ENCODE results near the gene NR1D1.

Gene NR1D1

GRCh38 chr17:40059729-40060475 is 40.5 kb downstream of the NR1D1 start:
- no peaks in the 10 kb centered on the region for H3K9me3 ChIP-seq (ENCODE audit: control insufficient read depth, insufficient read depth, low read depth, low read length)
- H3K36me3 ChIP-seq (ENCODE audit: control insufficient read depth in 2 of 2, insufficient read depth in 1 of 2, low read length in 2 of 2): no peaks in the 10 kb centered on the region
- ChIA-PET CTCF (interaction anchor here (0.6 to 10.6 kb wide), 9 partner anchors 15 to 298 kb away, joined by 3 to 166 read pairs (median 6); no protein-coding TSS in a partner anchor), POLR2A (interaction anchor here (0.5 to 0.6 kb wide), 4 partner anchors 9 to 119 kb away, joined by 4 to 9 read pairs (median 6); no protein-coding TSS in a partner anchor)
- no peak overlapping the region for H3K4me3 ChIP-seq (ENCODE audit: low read depth, low read length)
- peak; percentile 11; the same call in 1 of the 2 replicates for TF ChIP-seq ZNF335 (tag by site-specific recombination; conservative IDR thresholded peaks at IDR 0.05)
- no peak for TF ChIP-seq ZNF174 (tag by site-specific recombination; IDR thresholded peaks at IDR 0.05)
- TF ChIP-seq SP3 (tag by site-specific recombination; IDR thresholded peaks at IDR 0.05): no peak
- TF ChIP-seq EGR2 (tag by site-specific recombination; IDR thresholded peaks at IDR 0.05; ENCODE audit: low read depth): 0 out of 2 replicates have a peak, but pooled peaks have one; percentile 6
- peak; percentile 75 for TF ChIP-seq ZBTB17 (tag by site-specific recombination; IDR thresholded peaks at IDR 0.05)
- TF ChIP-seq ZNF366 (tag by site-specific recombination; conservative IDR thresholded peaks at IDR 0.05): 0 out of 2 replicates have a peak, but pooled peaks have one; percentile 18
- TF ChIP-seq ZBTB48 (tag by site-specific recombination; IDR thresholded peaks at IDR 0.05): peak; percentile 50; the same call in 1 of the 2 replicates
- TF ChIP-seq ZNF341 (tag by site-specific recombination; IDR thresholded peaks at IDR 0.05; ENCODE audit: low read depth): peak; percentile 91
- TF ChIP-seq SP2 (tag by site-specific recombination; IDR thresholded peaks at IDR 0.05): no peak
- TF ChIP-seq, protein P1, sequence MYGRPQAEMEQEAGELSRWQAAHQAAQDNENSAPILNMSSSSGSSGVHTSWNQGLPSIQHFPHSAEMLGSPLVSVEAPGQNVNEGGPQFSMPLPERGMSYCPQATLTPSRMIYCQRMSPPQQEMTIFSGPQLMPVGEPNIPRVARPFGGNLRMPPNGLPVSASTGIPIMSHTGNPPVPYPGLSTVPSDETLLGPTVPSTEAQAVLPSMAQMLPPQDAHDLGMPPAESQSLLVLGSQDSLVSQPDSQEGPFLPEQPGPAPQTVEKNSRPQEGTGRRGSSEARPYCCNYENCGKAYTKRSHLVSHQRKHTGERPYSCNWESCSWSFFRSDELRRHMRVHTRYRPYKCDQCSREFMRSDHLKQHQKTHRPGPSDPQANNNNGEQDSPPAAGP (tag by site-specific recombination; IDR thresholded peaks at IDR 0.05): no peak
- H3K4me1 ChIP-seq (ENCODE audit: control insufficient read depth, insufficient read depth, low read length): peaks cover 12% of the 10 kb centered on the region
- H3K27ac ChIP-seq (ENCODE audit: extremely low read depth, low read depth, low read length): no peak overlapping the region

DNA sequence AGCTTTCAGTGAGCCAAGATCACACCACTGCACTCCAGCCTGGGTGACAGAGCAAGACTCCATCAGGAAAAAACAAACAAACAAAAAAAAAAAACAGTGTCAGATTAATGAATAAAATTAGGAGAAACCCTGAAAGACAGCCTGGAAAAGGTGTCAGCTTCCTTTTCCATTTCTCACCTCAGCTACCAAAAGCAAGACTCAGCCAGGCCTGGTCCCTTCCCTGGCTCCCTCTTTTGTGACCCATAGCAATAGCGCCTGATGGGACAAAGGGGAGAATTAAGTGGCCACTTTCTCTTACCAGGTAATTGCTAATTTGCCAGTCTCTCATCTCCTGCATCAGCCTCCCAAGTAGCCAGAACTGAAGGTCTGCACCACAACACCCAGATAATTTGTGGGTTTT is 41.5 kb downstream of the NR1D1 start:
- no peaks in the 10 kb centered on the region for H3K9me3 ChIP-seq (ENCODE audit: control insufficient read depth, insufficient read depth, low read depth, low read length)
- TF ChIP-seq ZNF335 (tag by site-specific recombination; conservative IDR thresholded peaks at IDR 0.05) (no peak), ZNF394 (tag by site-specific recombination; IDR thresholded peaks at IDR 0.05; ENCODE audit: borderline replicate concordance) (no peak), ZNF404 (tag by site-specific recombination; IDR thresholded peaks at IDR 0.05) (no peak), ZNF354C (tag by site-specific recombination; IDR thresholded peaks at IDR 0.05; ENCODE audit: borderline replicate concordance, low read depth) (no peak), ZNF664 (tag by site-specific recombination; IDR thresholded peaks at IDR 0.05) (no peak), ZBTB6 (tag by site-specific recombination; IDR thresholded peaks at IDR 0.05) (no peak), RBAK (tag by site-specific recombination; IDR thresholded peaks at IDR 0.05) (no peak), ZNF426 (tag by site-specific recombination; IDR thresholded peaks at IDR 0.05) (no peak), ZNF155 (tag by site-specific recombination; IDR thresholded peaks at IDR 0.05) (no peak), ZNF175 (tag by site-specific recombination; IDR thresholded peaks at IDR 0.05) (no peak)
- TF ChIP-seq, protein P2, sequence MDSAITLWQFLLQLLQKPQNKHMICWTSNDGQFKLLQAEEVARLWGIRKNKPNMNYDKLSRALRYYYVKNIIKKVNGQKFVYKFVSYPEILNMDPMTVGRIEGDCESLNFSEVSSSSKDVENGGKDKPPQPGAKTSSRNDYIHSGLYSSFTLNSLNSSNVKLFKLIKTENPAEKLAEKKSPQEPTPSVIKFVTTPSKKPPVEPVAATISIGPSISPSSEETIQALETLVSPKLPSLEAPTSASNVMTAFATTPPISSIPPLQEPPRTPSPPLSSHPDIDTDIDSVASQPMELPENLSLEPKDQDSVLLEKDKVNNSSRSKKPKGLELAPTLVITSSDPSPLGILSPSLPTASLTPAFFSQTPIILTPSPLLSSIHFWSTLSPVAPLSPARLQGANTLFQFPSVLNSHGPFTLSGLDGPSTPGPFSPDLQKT (IDR thresholded peaks at IDR 0.05; ENCODE audit: borderline replicate concordance, low read depth, low read length): no peak
- TF ChIP-seq, protein P3, sequence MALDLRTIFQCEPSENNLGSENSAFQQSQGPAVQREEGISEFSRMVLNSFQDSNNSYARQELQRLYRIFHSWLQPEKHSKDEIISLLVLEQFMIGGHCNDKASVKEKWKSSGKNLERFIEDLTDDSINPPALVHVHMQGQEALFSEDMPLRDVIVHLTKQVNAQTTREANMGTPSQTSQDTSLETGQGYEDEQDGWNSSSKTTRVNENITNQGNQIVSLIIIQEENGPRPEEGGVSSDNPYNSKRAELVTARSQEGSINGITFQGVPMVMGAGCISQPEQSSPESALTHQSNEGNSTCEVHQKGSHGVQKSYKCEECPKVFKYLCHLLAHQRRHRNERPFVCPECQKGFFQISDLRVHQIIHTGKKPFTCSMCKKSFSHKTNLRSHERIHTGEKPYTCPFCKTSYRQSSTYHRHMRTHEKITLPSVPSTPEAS (tag by site-specific recombination; IDR thresholded peaks at IDR 0.05): no peak
- TF ChIP-seq, protein P4, sequence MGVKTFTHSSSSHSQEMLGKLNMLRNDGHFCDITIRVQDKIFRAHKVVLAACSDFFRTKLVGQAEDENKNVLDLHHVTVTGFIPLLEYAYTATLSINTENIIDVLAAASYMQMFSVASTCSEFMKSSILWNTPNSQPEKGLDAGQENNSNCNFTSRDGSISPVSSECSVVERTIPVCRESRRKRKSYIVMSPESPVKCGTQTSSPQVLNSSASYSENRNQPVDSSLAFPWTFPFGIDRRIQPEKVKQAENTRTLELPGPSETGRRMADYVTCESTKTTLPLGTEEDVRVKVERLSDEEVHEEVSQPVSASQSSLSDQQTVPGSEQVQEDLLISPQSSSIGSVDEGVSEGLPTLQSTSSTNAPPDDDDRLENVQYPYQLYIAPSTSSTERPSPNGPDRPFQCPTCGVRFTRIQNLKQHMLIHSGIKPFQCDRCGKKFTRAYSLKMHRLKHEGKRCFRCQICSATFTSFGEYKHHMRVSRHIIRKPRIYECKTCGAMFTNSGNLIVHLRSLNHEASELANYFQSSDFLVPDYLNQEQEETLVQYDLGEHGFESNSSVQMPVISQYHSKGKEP (tag by site-specific recombination; IDR thresholded peaks at IDR 0.05): no peak
- H3K36me3 ChIP-seq (ENCODE audit: control insufficient read depth in 2 of 2, insufficient read depth in 1 of 2, low read length in 2 of 2): no peaks in the 10 kb centered on the region
- POLR2A ChIA-PET: no interaction called here
- CTCF ChIA-PET: interaction anchor here (0.7 to 10.6 kb wide), 6 partner anchors 16 to 395 kb away, joined by 3 to 166 read pairs (median 8); no protein-coding TSS in a partner anchor
- no peak overlapping the region for H3K27ac ChIP-seq (ENCODE audit: extremely low read depth, low read depth, low read length)
- H3K4me3 ChIP-seq (ENCODE audit: low read depth, low read length): no peak overlapping the region
- H3K4me1 ChIP-seq (ENCODE audit: control insufficient read depth, insufficient read depth, low read length): peaks cover 2% of the 10 kb centered on the region; the same call in 1 of the 2 replicates

All from HEK293 (cell line).